Stimulated activated naive CD8-positive, alpha-beta T cell treated with anti-CD3 and anti-CD28 coated beads, Interleukin-15, amount 100 ng/mL, for 72 hours (primary cell): ENCODE data around the gene STEAP2.

ENCODE experiments used
- ATAC-seq: fragments of 150-1000 bp; cut with Tn5 transposase; 2 replicates; pipeline ENCODE4 v1.10.0; 2021; ENCODE audit warnings: mild to moderate bottlenecking, moderate library complexity
- DNase-seq, 2 donors: peaks; one replicate each; pipeline ENCODE4 v3.0.0; 2021 to 2022
- H3K27ac Mint-ChIP-seq, 2 donors: one replicate each; pipeline ENCODE4 v1.8.0; 2022; ENCODE audit warnings: mild to moderate bottlenecking in 2 of 2, mixed read lengths in 2 of 2, moderate library complexity in 2 of 2
- H3K27me3 Mint-ChIP-seq: one replicate; pipeline ENCODE4 v1.8.0; 2022; ENCODE audit warnings: mixed read lengths
- H3K4me1 Mint-ChIP-seq: one replicate; pipeline ENCODE4 v1.8.0; 2022; ENCODE audit warnings: mild to moderate bottlenecking, mixed read lengths
- H3K4me3 Mint-ChIP-seq, 2 donors: one replicate each; pipeline ENCODE4 v1.8.0; 2022; ENCODE audit warnings: mild to moderate bottlenecking in 2 of 2, mixed read lengths in 2 of 2, moderate library complexity in 1 of 2
- H3K9me3 Mint-ChIP-seq, 2 donors: one replicate each; pipeline ENCODE4 v1.8.0; 2022; ENCODE audit warnings: mixed read lengths in 2 of 2

Gene STEAP2

DNA sequence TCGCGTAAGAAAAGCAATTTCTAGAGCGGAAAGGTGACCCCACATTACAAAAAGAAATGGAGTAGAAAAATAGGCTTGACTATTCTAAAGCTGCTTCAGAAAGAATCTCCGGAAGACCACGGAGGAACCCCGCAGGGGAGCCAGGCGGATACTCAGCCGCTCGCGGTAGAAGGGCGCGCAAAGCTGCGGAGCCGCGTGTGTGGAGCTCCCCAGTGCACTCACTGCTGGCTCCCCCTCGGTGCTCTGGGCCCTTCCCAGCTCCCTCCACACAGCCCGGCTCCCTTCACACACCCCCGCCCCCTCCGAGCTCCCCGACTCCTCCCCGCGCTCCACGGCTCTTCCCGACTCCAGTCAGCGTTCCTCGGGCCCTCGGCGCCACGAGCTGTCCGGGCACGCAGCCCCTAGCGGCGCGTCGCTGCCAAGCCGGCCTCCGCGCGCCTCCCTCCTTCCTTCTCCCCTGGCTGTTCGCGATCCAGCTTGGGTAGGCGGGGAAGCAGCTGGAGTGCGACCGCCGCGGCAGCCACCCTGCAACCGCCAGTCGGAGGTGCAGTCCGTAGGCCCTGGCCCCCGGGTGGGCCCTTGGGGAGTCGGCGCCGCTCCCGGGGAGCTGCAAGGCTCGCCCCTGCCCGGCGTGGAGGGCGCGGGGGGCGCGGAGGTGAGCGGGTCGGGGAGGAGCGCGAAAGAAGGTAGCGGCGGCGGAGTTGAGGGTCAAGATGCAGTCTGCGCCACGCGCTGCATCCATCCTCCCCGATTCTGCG is at the start of gene STEAP2:
STEAP2 (plus strand) TSS at position 350 of the 758 bp plus-strand sequence. CDS start 13,343 bp downstream, outside the sequence.
- H3K27me3 Mint-ChIP-seq, result peaks cover 8% of the 10 kb centered on the region
- DNase-seq (peak; percentile 47 to 58), ATAC-seq (peak; percentile 92)
- H3K27ac Mint-ChIP-seq, result peak within 1 kb of the TSS in 1 of 2 donors; percentile 93
- no peaks in the 10 kb centered on the region for H3K9me3 Mint-ChIP-seq
- peaks cover 10% of the 10 kb centered on the region for H3K4me1 Mint-ChIP-seq
- H3K4me3 Mint-ChIP-seq, result peak within 1 kb of the TSS; percentile 73 to 84

DNA sequence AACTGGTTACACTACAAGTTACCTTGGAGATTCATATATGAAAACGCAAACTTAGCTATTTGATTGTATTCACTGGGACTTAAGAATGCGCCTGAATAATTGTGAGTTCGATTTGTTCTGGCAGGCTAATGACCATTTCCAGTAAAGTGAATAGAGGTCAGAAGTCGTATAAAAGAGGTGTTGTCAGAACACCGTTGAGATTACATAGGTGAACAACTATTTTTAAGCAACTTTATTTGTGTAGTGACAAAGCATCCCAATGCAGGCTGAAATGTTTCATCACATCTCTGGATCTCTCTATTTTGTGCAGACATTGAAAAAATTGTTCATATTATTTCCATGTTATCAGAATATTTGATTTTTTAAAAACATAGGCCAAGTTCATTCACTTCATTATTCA is 48.0 kb upstream of the STEAP2 start:
- ATAC-seq, result no peak
- no peaks in the 10 kb centered on the region for H3K9me3 Mint-ChIP-seq
- H3K27ac Mint-ChIP-seq, result no peak overlapping the region
- H3K27me3 Mint-ChIP-seq, result peaks cover 33% of the 10 kb centered on the region
- no peaks in the 10 kb centered on the region for H3K4me1 Mint-ChIP-seq
- no peak overlapping the region for H3K4me3 Mint-ChIP-seq
- DNase-seq, result no peak

DNA sequence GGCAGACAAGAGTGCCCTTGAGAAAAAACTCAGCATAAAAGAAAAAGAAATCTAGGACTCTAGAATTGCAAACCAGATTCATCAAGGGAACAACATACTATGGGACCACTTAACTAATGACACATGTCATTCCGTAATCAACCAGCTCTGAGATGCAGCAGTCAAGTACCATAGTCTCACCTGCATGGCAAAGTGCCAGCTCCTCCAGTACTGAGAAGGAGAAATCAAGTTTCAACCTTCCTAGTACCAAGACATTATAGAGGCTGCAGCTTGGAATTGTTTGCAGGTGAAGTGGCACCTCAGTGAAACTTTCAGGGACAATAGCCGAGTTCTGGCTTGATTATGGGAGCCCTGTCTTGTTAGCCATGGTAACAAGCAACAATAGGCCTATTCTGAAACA is 45.8 kb upstream of the STEAP2 start:
- Mint-ChIP-seq H3K27ac (no peak overlapping the region), H3K9me3 (peaks cover under 1 to 1% of the 10 kb centered on the region in 2 donors), H3K27me3 (peaks cover 43% of the 10 kb centered on the region), H3K4me3 (no peak overlapping the region), H3K4me1 (no peaks in the 10 kb centered on the region)
- DNase-seq (no peak), ATAC-seq (no peak)

DNA sequence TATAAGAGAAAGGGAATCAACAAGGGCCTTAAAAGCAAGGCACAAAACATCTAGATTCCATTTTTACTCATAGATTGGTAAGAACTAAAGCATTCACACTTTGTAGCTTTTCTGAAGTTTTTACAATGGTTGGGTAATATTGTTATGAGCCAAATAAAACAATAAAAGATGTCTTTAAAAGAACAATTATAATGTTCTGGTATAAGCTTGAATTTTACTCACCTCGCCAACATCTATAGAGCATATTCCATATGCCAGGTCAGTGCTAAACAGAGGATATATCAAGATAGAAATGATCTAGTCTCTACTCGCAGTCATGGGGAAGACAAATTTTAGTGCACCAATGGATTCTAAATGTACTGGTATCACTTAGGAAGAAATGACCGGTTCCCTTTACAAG is 45.4 kb upstream of the STEAP2 start:
- peaks cover 5% of the 10 kb centered on the region in 2 donors for H3K9me3 Mint-ChIP-seq
- no peak overlapping the region for H3K4me3 Mint-ChIP-seq
- DNase-seq (no peak), ATAC-seq (no peak)
- no peak overlapping the region for H3K27ac Mint-ChIP-seq
- no peaks in the 10 kb centered on the region for H3K4me1 Mint-ChIP-seq
- H3K27me3 Mint-ChIP-seq, result peaks cover 47% of the 10 kb centered on the region

DNA sequence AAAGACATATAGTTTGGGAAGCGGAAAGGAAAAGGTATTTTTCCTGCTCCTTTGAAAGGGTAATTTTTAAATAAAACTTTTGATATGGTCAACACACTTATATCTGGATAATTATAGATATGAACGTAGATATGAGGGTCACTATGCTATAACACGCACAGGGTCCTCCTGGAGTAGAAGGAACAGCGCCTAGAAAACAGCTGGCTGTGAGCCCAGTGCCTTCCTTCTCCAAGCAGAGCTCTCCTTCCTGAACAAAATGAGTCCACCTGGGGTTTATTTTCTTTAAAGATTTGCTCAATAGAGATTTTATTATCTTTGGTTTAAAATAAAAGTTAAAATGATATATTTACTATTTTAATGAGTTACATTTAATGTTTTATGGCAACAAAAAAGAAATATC is 44.2 kb upstream of the STEAP2 start:
- H3K27me3 Mint-ChIP-seq, result peaks cover 59% of the 10 kb centered on the region
- DNase-seq (no peak), ATAC-seq (no peak)
- H3K9me3 Mint-ChIP-seq, result peaks cover 5 to 14% of the 10 kb centered on the region in 2 donors
- no peaks in the 10 kb centered on the region for H3K4me1 Mint-ChIP-seq
- no peak overlapping the region for H3K27ac Mint-ChIP-seq
- no peak overlapping the region for H3K4me3 Mint-ChIP-seq

DNA sequence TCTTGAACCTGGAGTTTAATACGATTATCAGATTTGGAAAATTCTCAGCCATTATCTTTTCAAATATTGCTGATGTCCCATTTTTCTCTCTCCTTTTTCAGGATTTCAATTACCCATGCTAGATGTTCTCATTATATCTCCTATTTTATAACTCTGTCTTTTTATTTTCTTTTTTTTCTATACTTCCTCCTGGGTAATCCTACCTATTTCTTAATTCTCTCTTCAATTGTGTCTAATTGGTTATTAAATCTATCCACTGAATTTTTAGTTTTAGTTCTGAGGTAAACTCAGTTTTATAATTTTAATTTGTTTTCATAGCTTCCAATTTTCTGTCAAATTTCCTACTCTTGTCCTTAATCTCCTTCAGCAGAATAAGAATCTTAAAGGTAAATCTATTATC is 41.6 kb upstream of the STEAP2 start:
- Mint-ChIP-seq H3K27ac (no peak overlapping the region), H3K9me3 (peaks cover 5 to 14% of the 10 kb centered on the region in 2 donors), H3K27me3 (peaks cover 50% of the 10 kb centered on the region), H3K4me3 (no peak overlapping the region), H3K4me1 (peaks cover 17% of the 10 kb centered on the region)
- ATAC-seq (no peak), DNase-seq (no peak)

DNA sequence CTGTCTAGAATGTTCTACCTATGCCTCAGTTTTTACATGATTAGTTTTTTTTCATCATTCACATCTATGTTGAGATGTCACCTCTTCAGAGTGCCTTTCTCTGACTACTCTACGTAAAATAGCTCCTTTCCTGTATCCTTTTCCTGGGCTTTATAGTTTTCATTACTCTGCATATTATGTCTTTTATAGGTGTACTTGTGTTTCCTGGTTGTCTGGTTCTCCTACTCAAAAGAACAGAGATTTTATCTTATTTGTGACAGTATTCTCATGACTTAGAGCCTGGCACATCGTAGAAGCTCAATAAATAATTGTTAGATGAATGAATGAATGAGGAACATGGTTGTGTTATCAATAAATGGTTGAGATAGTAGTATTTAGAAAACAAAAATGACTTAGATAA is 39.4 kb upstream of the STEAP2 start:
- peaks cover 17% of the 10 kb centered on the region for H3K4me1 Mint-ChIP-seq
- no peak overlapping the region for H3K27ac Mint-ChIP-seq
- peaks cover 5 to 21% of the 10 kb centered on the region in 2 donors for H3K9me3 Mint-ChIP-seq
- H3K4me3 Mint-ChIP-seq, result no peak overlapping the region
- no peak for DNase-seq
- peaks cover 39% of the 10 kb centered on the region for H3K27me3 Mint-ChIP-seq
- no peak for ATAC-seq

DNA sequence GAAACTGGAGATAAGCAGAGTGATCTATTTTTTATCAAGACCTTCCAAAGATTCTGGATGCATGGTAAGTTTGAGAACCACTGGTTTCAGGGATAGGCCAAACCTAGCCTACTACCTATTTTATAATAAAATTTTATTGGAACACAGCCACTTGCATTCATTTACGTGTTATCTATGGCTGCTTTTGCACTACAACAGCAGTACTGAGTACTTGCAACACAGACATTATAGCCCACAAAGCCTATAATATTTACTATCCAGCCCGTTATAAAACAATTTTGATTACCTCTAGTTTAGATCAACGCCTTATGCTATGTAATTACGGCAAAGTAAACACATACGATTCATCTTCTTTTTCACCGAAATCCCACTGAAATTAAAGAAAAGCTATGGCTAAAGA is 38.9 kb upstream of the STEAP2 start:
- peaks cover 5 to 21% of the 10 kb centered on the region in 2 donors for H3K9me3 Mint-ChIP-seq

DNA sequence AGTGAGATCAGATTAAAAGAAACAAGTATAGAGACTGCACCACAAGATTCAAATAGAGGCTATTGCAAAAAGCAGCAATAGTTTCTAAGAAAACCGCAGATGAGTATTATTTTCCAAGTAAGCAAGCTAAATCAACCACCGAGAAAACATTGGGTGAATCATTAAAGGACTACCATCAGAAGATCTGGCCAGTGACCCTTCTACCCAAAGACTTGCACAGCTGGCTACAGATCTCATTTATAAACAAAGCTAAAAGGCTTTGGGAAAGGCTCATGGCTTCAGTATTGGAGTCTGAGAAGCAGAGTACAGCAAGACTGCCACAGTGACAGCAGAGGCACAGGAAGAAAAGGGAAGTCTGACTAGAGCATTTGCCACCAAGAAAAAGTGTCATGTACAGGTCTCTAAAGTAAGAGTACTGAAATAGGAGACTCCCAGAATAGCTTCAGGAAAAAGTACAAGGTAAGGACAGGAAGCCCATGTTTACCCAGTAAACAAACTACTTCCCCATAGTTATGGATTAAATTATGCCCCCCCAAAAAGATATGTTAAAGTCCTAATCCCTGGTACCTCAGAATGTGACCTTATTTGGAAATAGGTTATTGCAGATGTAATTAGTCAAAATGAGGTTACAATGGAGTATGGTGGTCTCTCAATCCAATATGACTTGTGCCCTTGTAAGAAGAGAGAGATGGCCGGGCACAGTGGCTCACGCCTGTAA is 38.3 kb upstream of the STEAP2 start:
- Mint-ChIP-seq H3K27me3 (peaks cover 37% of the 10 kb centered on the region), H3K4me1 (peaks cover 26% of the 10 kb centered on the region), H3K27ac (peak overlapping the region; percentile 49 to 57), H3K4me3 (peak overlapping the region in 1 of 2 donors; percentile 8), H3K9me3 (peaks cover 5 to 21% of the 10 kb centered on the region in 2 donors)
- DNase-seq, result peak in 1 of 2 donors; percentile 8
- ATAC-seq, result peak; percentile 63

More for the DNA sequence above, 38.9 kb upstream of the STEAP2 start:
- Mint-ChIP-seq H3K4me1 (peaks cover 19% of the 10 kb centered on the region), H3K27me3 (peaks cover 37% of the 10 kb centered on the region), H3K4me3 (no peak overlapping the region), H3K27ac (peak overlapping the region in 1 of 2 donors; percentile 35)
- DNase-seq (no peak), ATAC-seq (no peak)

DNA sequence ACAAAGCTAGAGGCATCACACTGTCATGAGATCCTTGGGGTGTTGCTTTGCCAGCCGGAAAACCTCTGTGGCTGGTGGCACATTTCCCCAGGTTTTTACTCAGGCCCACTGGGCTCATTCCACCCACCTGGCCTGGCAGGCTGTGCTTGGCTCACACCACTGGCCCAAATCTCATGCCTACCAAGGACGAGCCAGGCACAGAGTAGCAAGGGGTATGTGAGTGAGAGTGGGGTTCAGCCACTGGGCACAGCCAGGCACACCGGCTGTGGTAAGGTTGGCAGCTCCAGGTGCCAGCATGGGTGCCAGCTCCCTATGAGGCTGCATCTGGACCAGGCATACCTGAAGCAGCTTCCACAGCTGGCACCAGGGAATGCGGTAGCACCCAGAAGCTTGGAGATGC is 35.9 kb upstream of the STEAP2 start:
- H3K27me3 Mint-ChIP-seq, result peaks cover 27% of the 10 kb centered on the region
- no peak overlapping the region for H3K4me3 Mint-ChIP-seq
- ATAC-seq, result no peak
- H3K9me3 Mint-ChIP-seq, result peaks cover 5 to 21% of the 10 kb centered on the region in 2 donors
- H3K27ac Mint-ChIP-seq, result no peak overlapping the region
- H3K4me1 Mint-ChIP-seq, result peaks cover 50% of the 10 kb centered on the region
- no peak for DNase-seq

DNA sequence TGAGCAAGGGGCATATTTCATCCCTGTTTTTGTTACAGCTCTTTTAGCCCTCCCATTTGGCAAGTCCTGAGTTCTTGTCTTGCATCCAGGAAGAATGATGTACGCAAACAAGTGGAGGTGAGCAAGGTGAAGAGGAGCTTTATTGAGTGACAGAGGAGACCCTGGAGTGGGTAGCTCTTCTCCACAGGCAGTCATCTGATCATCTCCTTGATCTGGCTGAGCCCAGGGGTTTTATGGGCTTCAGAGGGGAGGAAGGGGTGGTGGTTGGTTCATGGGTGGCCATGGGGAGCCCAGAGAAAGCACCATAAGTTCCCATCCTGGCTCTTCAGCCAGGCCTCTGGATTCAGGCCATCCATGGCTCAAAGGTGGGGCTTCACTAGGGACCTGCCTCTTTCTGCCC is 35.3 kb upstream of the STEAP2 start:
- ATAC-seq, result no peak
- peaks cover 0 to 15% of the 10 kb centered on the region in 2 donors for H3K9me3 Mint-ChIP-seq
- H3K27me3 Mint-ChIP-seq, result peaks cover 22% of the 10 kb centered on the region
- H3K27ac Mint-ChIP-seq, result no peak overlapping the region
- no peak for DNase-seq
- H3K4me3 Mint-ChIP-seq, result no peak overlapping the region
- H3K4me1 Mint-ChIP-seq, result peaks cover 51% of the 10 kb centered on the region

DNA sequence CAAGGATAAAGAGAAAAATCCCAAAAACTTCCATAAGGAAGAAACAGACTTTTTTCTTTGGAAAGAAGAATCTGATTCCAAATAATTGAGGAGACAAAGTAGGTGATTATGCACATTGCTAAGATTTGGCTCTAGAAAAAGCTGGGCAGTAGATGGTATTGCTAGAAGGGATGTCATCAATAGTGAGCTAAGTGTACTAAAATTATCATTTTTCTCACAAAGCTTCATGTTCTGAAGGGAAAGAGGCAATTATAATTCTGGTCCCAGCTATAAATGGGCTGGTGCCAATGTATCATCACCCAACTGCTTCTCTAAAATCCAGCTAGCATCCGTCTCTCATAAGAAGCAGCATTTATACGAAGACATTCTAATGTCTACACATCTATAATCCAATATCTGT is 33.4 kb upstream of the STEAP2 start:
- H3K4me1 Mint-ChIP-seq, result peaks cover 54% of the 10 kb centered on the region
- peaks cover 24% of the 10 kb centered on the region for H3K27me3 Mint-ChIP-seq
- no peak overlapping the region for H3K4me3 Mint-ChIP-seq
- DNase-seq (no peak), ATAC-seq (no peak)
- H3K9me3 Mint-ChIP-seq, result peaks cover under 1 to 19% of the 10 kb centered on the region in 2 donors
- peak overlapping the region in 1 of 2 donors; percentile 98 for H3K27ac Mint-ChIP-seq

DNA sequence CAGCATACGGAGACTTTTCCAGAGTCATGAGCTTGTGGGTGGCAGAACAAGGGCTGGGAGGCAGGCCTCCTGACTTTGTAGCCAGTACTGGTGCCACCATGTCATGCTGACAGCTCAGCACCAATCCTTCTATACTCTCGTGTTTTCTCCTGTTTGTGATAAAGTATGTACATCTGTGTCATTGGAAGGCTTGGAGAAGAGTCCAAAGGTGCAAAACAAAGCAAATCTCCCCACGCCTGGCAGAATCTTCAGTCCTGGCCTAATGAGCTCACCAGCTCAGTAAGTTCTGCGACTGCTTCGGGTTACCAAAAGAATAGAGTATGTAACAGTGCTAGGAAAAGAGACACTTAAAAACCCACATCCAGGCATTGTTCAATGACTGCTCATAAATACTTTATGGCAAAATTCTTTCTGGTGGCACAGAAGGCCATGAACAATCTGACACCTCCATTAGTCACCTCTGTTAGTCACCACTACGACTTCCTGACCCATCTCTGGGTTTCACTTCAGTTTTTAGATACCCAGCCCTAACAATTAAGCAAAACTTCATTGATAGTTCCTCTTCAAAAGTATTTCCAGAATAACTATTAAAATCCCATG is 32.8 kb upstream of the STEAP2 start:
- Mint-ChIP-seq H3K27ac (peak overlapping the region; percentile 91 to 98), H3K4me1 (peaks cover 48% of the 10 kb centered on the region)
- peak; percentile 30 to 59 for DNase-seq

DNA sequence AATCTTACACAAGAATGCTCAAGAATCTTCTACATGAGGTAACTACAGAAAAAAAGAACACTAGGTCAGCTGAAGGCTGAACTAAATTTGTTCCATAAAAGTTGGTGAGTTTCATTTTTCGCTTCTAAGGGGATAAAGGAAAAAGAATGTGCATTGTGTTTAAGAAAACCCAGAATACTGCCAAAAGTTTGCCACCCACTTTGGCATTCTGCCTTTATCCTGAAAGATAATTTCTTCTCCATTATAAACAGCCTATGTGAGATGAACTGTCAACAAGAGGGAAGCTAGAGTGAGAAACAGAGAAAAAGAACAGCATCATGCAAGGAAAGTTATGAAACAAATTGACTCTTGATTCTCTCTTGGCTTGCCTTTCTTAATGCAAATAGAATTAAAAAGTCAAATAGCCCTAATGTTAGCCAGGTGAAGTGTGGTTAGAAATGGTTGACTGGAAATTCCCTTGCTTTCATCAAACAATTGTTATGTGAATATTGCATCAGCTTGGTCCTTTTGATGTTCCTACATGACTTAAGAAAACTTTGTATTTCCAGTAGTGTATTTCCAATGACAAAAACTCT is 31.4 kb upstream of the STEAP2 start:
- Mint-ChIP-seq H3K9me3 (peaks cover 9 to 19% of the 10 kb centered on the region in 2 donors), H3K4me3 (peak overlapping the region; percentile 59 to 72), H3K4me1 (peaks cover 43% of the 10 kb centered on the region), H3K27me3 (peaks cover 20% of the 10 kb centered on the region), H3K27ac (peak overlapping the region; percentile 99)
- ATAC-seq, result peak; percentile 47
- DNase-seq, result no peak

More for the DNA sequence above, 32.8 kb upstream of the STEAP2 start:
- peak overlapping the region; percentile 44 to 68 for H3K4me3 Mint-ChIP-seq
- ATAC-seq, result peak; percentile 98
- peaks cover 25% of the 10 kb centered on the region for H3K27me3 Mint-ChIP-seq
- peaks cover 4 to 19% of the 10 kb centered on the region in 2 donors for H3K9me3 Mint-ChIP-seq

DNA sequence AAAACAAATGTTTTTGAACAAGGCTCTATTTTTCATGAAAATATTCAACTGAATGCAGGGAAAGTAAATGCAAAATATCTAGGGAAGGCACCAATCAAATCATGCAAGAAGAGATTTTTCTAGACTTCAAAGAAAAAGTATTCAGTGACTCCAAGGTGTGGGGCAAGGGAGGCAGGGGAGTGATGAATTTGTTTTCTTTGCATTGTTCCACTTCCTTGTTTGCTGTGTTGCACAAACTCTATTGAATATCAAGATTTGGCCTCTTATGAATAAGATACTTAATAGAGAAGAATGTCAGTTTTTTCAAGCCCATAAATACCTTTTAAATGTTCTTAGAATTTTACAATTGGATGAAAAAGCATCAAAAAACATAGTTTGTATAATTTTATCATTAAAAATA is 30.9 kb upstream of the STEAP2 start:
- H3K9me3 Mint-ChIP-seq, result peaks cover 9 to 19% of the 10 kb centered on the region in 2 donors
- H3K27ac Mint-ChIP-seq, result peak overlapping the region; percentile 99
- DNase-seq, result no peak
- peaks cover 20% of the 10 kb centered on the region for H3K27me3 Mint-ChIP-seq
- ATAC-seq, result no peak
- peaks cover 43% of the 10 kb centered on the region for H3K4me1 Mint-ChIP-seq
- H3K4me3 Mint-ChIP-seq, result peak overlapping the region; percentile 59 to 72
